NCI-H128 (cell line): ENCODE data around the gene TMPRSS11D.

Experiments used
- DNase-seq: peaks from one replicate; lab custom pipeline; 2025; ENCODE audit not compliant: unreplicated experiment; lab: John Stamatoyannopoulos, UW

The TMPRSS11D gene

GRCh38 chr4:67891645-67892044, 7.8 kb upstream of the TMPRSS11D start:
- DNase-seq: no peak

- no peak for DNase-seq
These were observed 2.5 kb upstream of the TMPRSS11D start for GRCh38 chr4:67886281-67886680.

GRCh38 chr4:67885762-67886161, 2.0 kb upstream of the TMPRSS11D start:
- DNase-seq: no peak

GRCh38 chr4:67884701-67885100, 899 bp upstream of the TMPRSS11D start:
- no peak for DNase-seq

GRCh38 chr4:67883458-67883857, 344 bp downstream of the TMPRSS11D start:
- no peak for DNase-seq

- no peak for DNase-seq
These were observed 2.8 kb downstream of the TMPRSS11D start for GRCh38 chr4:67880866-67881610.

- DNase-seq: no peak
These were observed 4.3 kb downstream of the TMPRSS11D start for GRCh38 chr4:67879486-67879885.

GRCh38 chr4:67877086-67877485, 6.7 kb downstream of the TMPRSS11D start:
- no peak for DNase-seq

- DNase-seq: no peak
These were observed 8.8 kb downstream of the TMPRSS11D start for GRCh38 chr4:67874986-67875385.

- DNase-seq: no peak
These were observed 10.7 kb downstream of the TMPRSS11D start for GRCh38 chr4:67873116-67873515.

GRCh38 chr4:67871867-67872266, 11.9 kb downstream of the TMPRSS11D start:
- DNase-seq: no peak

GRCh38 chr4:67869580-67870190, 14.1 kb downstream of the TMPRSS11D start:
- DNase-seq: no peak

- no peak for DNase-seq
These were observed 22.3 kb downstream of the TMPRSS11D start for GRCh38 chr4:67861513-67861912.

- no peak for DNase-seq
These were observed 30.5 kb downstream of the TMPRSS11D start for GRCh38 chr4:67853336-67853735.

- DNase-seq: no peak
These were observed 62.9 kb downstream of the TMPRSS11D start for GRCh38 chr4:67820903-67821302.

- DNase-seq: no peak
These were observed 73.8 kb downstream of the TMPRSS11D start for GRCh38 chr4:67810011-67810410.

- no peak for DNase-seq
These were observed 74.3 kb downstream of the TMPRSS11D start for GRCh38 chr4:67809502-67809901.

GRCh38 chr4:67796810-67797209, 87.0 kb downstream of the TMPRSS11D start:
- no peak for DNase-seq

- DNase-seq: no peak
These were observed 93.1 kb downstream of the TMPRSS11D start for GRCh38 chr4:67790721-67791120.

- no peak for DNase-seq
These were observed 96.5 kb downstream of the TMPRSS11D start for GRCh38 chr4:67787311-67787710.

- DNase-seq: no peak
These were observed 98.3 kb downstream of the TMPRSS11D start for GRCh38 chr4:67785528-67785927.

GRCh38 chr4:67779631-67780030, 104.2 kb downstream of the TMPRSS11D start:
- no peak for DNase-seq

GRCh38 chr4:67776746-67777145, 107.1 kb downstream of the TMPRSS11D start:
- no peak for DNase-seq
